ENCODE measurements around the gene MAD1L1.

DNA sequence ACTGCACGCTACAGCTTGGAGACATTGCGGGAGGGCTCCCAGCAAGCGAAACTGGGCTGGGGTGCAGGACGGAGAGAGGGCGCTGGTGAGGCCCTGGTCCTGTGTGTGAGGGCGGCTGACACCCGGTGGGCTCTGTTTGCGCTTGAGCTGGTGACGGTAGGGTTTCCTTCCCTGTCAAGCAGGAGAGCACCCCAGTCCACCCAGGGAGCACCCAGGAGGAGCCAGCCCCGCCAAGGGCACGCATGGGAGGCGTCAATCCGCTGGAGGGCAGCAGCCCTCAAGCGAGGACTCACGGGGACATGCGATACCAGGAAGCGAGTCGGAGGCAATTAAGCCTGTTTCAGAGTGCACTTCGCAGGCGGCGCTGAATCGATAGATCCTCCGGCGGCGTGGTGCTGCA lies 109.4 kb downstream of the MAD1L1 start:
- no peak for TF ChIP-seq CTCF (IDR thresholded peaks at IDR 0.05)
- no peak for TF ChIP-seq POLR2A (IDR thresholded peaks at IDR 0.05)
